ENCODE data around the gene RLIM.

The RLIM gene

GRCh38 chrX:74551934-74552333, 62.5 kb downstream of the RLIM start:
- no peak overlapping the region for H2AFZ ChIP-seq
- no peak overlapping the region for H3K9ac ChIP-seq
- no peaks in the 10 kb centered on the region for H3K79me2 ChIP-seq
- no peaks in the 10 kb centered on the region for H3K9me3 ChIP-seq (ENCODE audit: control insufficient read depth, low read length)
- H3K27me3 ChIP-seq (ENCODE audit: control insufficient read depth, insufficient read depth, low read length), result no peaks in the 10 kb centered on the region
- no peaks in the 10 kb centered on the region for H3K36me3 ChIP-seq (ENCODE audit: control insufficient read depth, insufficient read depth, low read length)
- no peak overlapping the region for H3K4me3 ChIP-seq (ENCODE audit: low read depth, low read length)
- no peak for TF ChIP-seq CTCF (IDR thresholded peaks at IDR 0.05)
- H3K4me2 ChIP-seq (ENCODE audit: low read length), result no peak overlapping the region
- no peak overlapping the region for H3K27ac ChIP-seq
- no peaks in the 10 kb centered on the region for H3K4me1 ChIP-seq

GRCh38 chrX:74550295-74550802, 64.1 kb downstream of the RLIM start:
- H3K36me3 ChIP-seq (ENCODE audit: control insufficient read depth, insufficient read depth, low read length), result no peaks in the 10 kb centered on the region
- peak overlapping the region; percentile 53 for H3K4me2 ChIP-seq (ENCODE audit: low read length)
- H3K27me3 ChIP-seq (ENCODE audit: control insufficient read depth, insufficient read depth, low read length), result no peaks in the 10 kb centered on the region
- peak; percentile 94 for TF ChIP-seq CTCF (IDR thresholded peaks at IDR 0.05)
- H3K79me2 ChIP-seq, result no peaks in the 10 kb centered on the region
- H3K4me1 ChIP-seq, result no peaks in the 10 kb centered on the region
- H3K27ac ChIP-seq, result no peak overlapping the region
- H3K9me3 ChIP-seq (ENCODE audit: control insufficient read depth, low read length), result no peaks in the 10 kb centered on the region
- no peak overlapping the region for H3K9ac ChIP-seq
- no peak overlapping the region for H3K4me3 ChIP-seq (ENCODE audit: low read depth, low read length)
- H2AFZ ChIP-seq, result peak overlapping the region; percentile 84

GRCh38 chrX:74546984-74547383, 67.4 kb downstream of the RLIM start:
- no peak overlapping the region for H3K27ac ChIP-seq

GRCh38 chrX:74545880-74546523, 68.4 kb downstream of the RLIM start:
- no peak overlapping the region for H3K27ac ChIP-seq
- H2AFZ ChIP-seq, result no peak overlapping the region
- H3K9me3 ChIP-seq (ENCODE audit: control insufficient read depth, low read length), result no peaks in the 10 kb centered on the region
- H3K27me3 ChIP-seq (ENCODE audit: control insufficient read depth, insufficient read depth, low read length), result no peaks in the 10 kb centered on the region
- H3K36me3 ChIP-seq (ENCODE audit: control insufficient read depth, insufficient read depth, low read length), result no peaks in the 10 kb centered on the region
- no peaks in the 10 kb centered on the region for H3K4me1 ChIP-seq
- no peak for TF ChIP-seq CTCF (IDR thresholded peaks at IDR 0.05)
- no peak overlapping the region for H3K4me3 ChIP-seq (ENCODE audit: low read depth, low read length)
- no peaks in the 10 kb centered on the region for H3K79me2 ChIP-seq
- no peak overlapping the region for H3K4me2 ChIP-seq (ENCODE audit: low read length)
- no peak overlapping the region for H3K9ac ChIP-seq

More at GRCh38 chrX:74546984-74547383, 67.4 kb downstream of the RLIM start:
- Histone ChIP-seq H3K4me3 (ENCODE audit: low read depth, low read length) (no peak overlapping the region), H3K4me2 (ENCODE audit: low read length) (no peak overlapping the region), H3K79me2 (no peaks in the 10 kb centered on the region), H3K4me1 (no peaks in the 10 kb centered on the region), H3K9ac (no peak overlapping the region), H3K36me3 (ENCODE audit: control insufficient read depth, insufficient read depth, low read length) (no peaks in the 10 kb centered on the region), H3K9me3 (ENCODE audit: control insufficient read depth, low read length) (no peaks in the 10 kb centered on the region), H2AFZ (no peak overlapping the region), H3K27me3 (ENCODE audit: control insufficient read depth, insufficient read depth, low read length) (no peaks in the 10 kb centered on the region)
- TF ChIP-seq CTCF (IDR thresholded peaks at IDR 0.05), result no peak
